RWPE1 (cell line): ENCODE measurements around the gene FAM24A.
"Not testable (repeated sequence)": the region's sequence is repeated elsewhere in the genome, so short reads cannot be mapped to it uniquely, and the experiment has no call there.

Experiments
- CTCF ChIA-PET: fragments of 350-600 bp; sonication (Branson Sonifier 250); formaldehyde crosslinking; extraction: SDS; loops from one replicate; lab custom pipeline; 2021; lab: Yijun Ruan, JAX
- POLR2A ChIA-PET: fragments of 400-600 bp; formaldehyde crosslinking; extraction: SDS; loops from one replicate; lab custom pipeline; 2020; ENCODE audit warnings: antibody characterized with exemption; ENCODE audit not compliant: low non-redundant PET; lab: Yijun Ruan, JAX
- DNase-seq: peaks from one replicate; pipeline ENCODE4 v3.0.0; 2012; ENCODE audit warnings: low spot score
- H3K27ac ChIP-seq: fragments of 450-650 bp; 2 replicates; pipeline ENCODE4 v1.5.1; 2017
- CTCF ChIP-seq: fragments of 450-650 bp; conservative IDR thresholded peaks from 2 replicates; pipeline ENCODE4 v1.5.1; 2017; ENCODE audit warnings: low read depth, mild to moderate bottlenecking

Gene FAM24A

GRCh38 chr10:122910310-122910709 lies at the start of gene FAM24A:
FAM24A (plus strand) TSS chr10:122910610; CDS start chr10:122911635, 1,025 bp downstream.
- TF ChIP-seq CTCF = no peak
- no peak for DNase-seq
- ChIA-PET CTCF (no interaction called here), POLR2A (no interaction called here)
- no peak within 1 kb of the TSS for H3K27ac ChIP-seq

- H3K27ac ChIP-seq = no peak overlapping the region; the same call in 1 of the 2 replicates
- TF ChIP-seq CTCF = no peak
- CTCF ChIA-PET = interaction anchor here (0.6 kb wide), 1 partner anchor 23 kb away, joined by 6 read pairs; no protein-coding TSS in a partner anchor
- peak; percentile 85 for DNase-seq
- POLR2A ChIA-PET = no interaction called here
Observed at GRCh38 chr10:122861711-122862161, 48.7 kb upstream of the FAM24A start.

GRCh38 chr10:122863216-122864193 lies 46.9 kb upstream of the FAM24A start:
- CTCF ChIA-PET = interaction anchor here (0.6 to 0.7 kb wide), 2 partner anchors 106 to 149 kb away, joined by 3 to 4 read pairs; no protein-coding TSS in a partner anchor
- H3K27ac ChIP-seq = no peak overlapping the region
- DNase-seq = no peak
- TF ChIP-seq CTCF = no peak
- POLR2A ChIA-PET = no interaction called here

GRCh38 chr10:122864194-122864592 lies 46.2 kb upstream of the FAM24A start:
- no peak for TF ChIP-seq CTCF
- no peak for DNase-seq
- ChIA-PET POLR2A (no interaction called here), CTCF (interaction anchor here (0.7 kb wide), 1 partner anchor 107 kb away, joined by 3 read pairs; no protein-coding TSS in a partner anchor)
- no peak overlapping the region for H3K27ac ChIP-seq

- CTCF ChIA-PET = no interaction called here
- POLR2A ChIA-PET = no interaction called here
- no peak overlapping the region for H3K27ac ChIP-seq
- peak; percentile 61 for DNase-seq
- TF ChIP-seq CTCF = no peak
Observed at GRCh38 chr10:122864901-122865300, 45.5 kb upstream of the FAM24A start.

- CTCF ChIA-PET = interaction anchor here (0.5 kb wide), 1 partner anchor 11 kb away, joined by 3 read pairs; no protein-coding TSS in a partner anchor
- DNase-seq, H3K27ac ChIP-seq, POLR2A ChIA-PET: not testable (repeated sequence)
Observed at GRCh38 chr10:122866757-122867482, 43.5 kb upstream of the FAM24A start.

- DNase-seq, H3K27ac ChIP-seq, POLR2A ChIA-PET: not testable (repeated sequence)
- CTCF ChIA-PET = interaction anchor here (0.6 kb wide), 1 partner anchor 109 kb away, joined by 3 read pairs; no protein-coding TSS in a partner anchor
Observed at GRCh38 chr10:122868768-122869167, 41.6 kb upstream of the FAM24A start.

- POLR2A ChIA-PET, DNase-seq, H3K27ac ChIP-seq, CTCF ChIA-PET: not testable (repeated sequence)
Observed at GRCh38 chr10:122871947-122872346, 38.5 kb upstream of the FAM24A start.
